K562 (cell line): ENCODE measurements around the gene TXNL4A. TPM values are rescaled to one million over a fixed set of nuclear protein-coding genes. Genes with fewer than 3 reads are reported as not detected.
A peak's percentile ranks its signal among the peaks of the same experiment; 100 is the strongest.

Experiments
- CBX3 ChIP-seq, 2 experiments: IDR thresholded peaks; 1 replicate in 1 of 2; 2 replicates in 1 of 2; pipeline ENCODE4 v1.6.1; 2012; ENCODE audit warnings: inconsistent platforms in 2 of 2, low read length in 2 of 2, borderline replicate concordance in 1 of 2, control low read depth in 1 of 2
- CCNT2 ChIP-seq: IDR thresholded peaks from 2 replicates; pipeline ENCODE4 v1.6.1; 2011; ENCODE audit warnings: borderline replicate concordance, low read depth, mild to moderate bottlenecking, moderate library complexity, mixed read lengths, low read length; ENCODE audit not compliant: insufficient read length; ENCODE audit errors: extremely low read depth
- CEBPB ChIP-seq: fragments of 450-650 bp; IDR thresholded peaks from 2 replicates; pipeline ENCODE4 v1.6.1; 2016; ENCODE audit warnings: missing genetic modification characterization, missing compliant biosample characterization
- DACH1 ChIP-seq: fragments of 450-650 bp; IDR thresholded peaks from 2 replicates; pipeline ENCODE4 v1.6.1; 2018; ENCODE audit not compliant: partially characterized antibody
- ETS2 ChIP-seq: IDR thresholded peaks from 2 replicates; pipeline ENCODE4 v1.6.1; 2016; ENCODE audit warnings: borderline replicate concordance, missing genetic modification characterization, mild to moderate bottlenecking, moderate library complexity, missing compliant biosample characterization; ENCODE audit not compliant: poor library complexity, severe bottlenecking
- FUS ChIP-seq: fragments of 200-400 bp; formaldehyde crosslinking; optimal IDR thresholded peaks from 2 replicates; pipeline ENCODE3; 2017; ENCODE audit warnings: low read depth, low read length
- MAZ ChIP-seq, 2 experiments: fragments of 450-650 bp in 1 of 2; sonication (generic) in 1 of 2; formaldehyde crosslinking; IDR thresholded peaks in 1 of 2; conservative IDR thresholded peaks in 1 of 2; 2 replicates each; pipeline versions ENCODE4 v1.4.0 to v1.5.0; 2020; ENCODE audit warnings: mild to moderate bottlenecking in 1 of 2, missing genetic modification reagents in 1 of 2
- NCOA6 ChIP-seq: fragments of 450-650 bp; IDR thresholded peaks from 2 replicates; pipeline ENCODE4 v1.6.1; 2017; ENCODE audit warnings: mild to moderate bottlenecking
- NFYB ChIP-seq: IDR thresholded peaks from 2 replicates; pipeline ENCODE4 v1.6.1; 2011; ENCODE audit warnings: mild to moderate bottlenecking, moderate library complexity; ENCODE audit not compliant: insufficient read length; ENCODE audit errors: extremely low read depth
- PHF8 ChIP-seq: fragments of 200-600 bp; sonication (generic); IDR thresholded peaks from 2 replicates; pipeline ENCODE4 v1.6.1; 2012; ENCODE audit warnings: mixed run types, mild to moderate bottlenecking, inconsistent platforms, low read length, moderate library complexity, borderline replicate concordance
- RBFOX2 ChIP-seq: fragments of 200-400 bp; formaldehyde crosslinking; IDR thresholded peaks from 2 replicates; pipeline ENCODE4 v1.6.1; 2017; ENCODE audit warnings: low read depth, mild to moderate bottlenecking, low read length, moderate library complexity
- SIN3B ChIP-seq: fragments of 450-650 bp; IDR thresholded peaks from 2 replicates; pipeline ENCODE4 v1.6.1; 2017; ENCODE audit warnings: low read depth, mild to moderate bottlenecking, moderate library complexity
- SRSF9 ChIP-seq: fragments of 200-400 bp; formaldehyde crosslinking; IDR thresholded peaks from 2 replicates; pipeline ENCODE4 v1.6.1; 2017; ENCODE audit warnings: low read depth, low read length, borderline replicate concordance
- TCF7 ChIP-seq: sonication (generic); IDR thresholded peaks from 2 replicates; pipeline ENCODE4 v1.6.1; 2016; ENCODE audit warnings: antibody characterized with exemption, borderline replicate concordance
- THRAP3 ChIP-seq: fragments of 450-650 bp; IDR thresholded peaks from 2 replicates; pipeline ENCODE4 v1.6.1; 2016; ENCODE audit warnings: mild to moderate bottlenecking, inconsistent platforms, borderline replicate concordance
- ZBTB7A ChIP-seq: IDR thresholded peaks from 2 replicates; pipeline ENCODE4 v1.6.1; 2011; ENCODE audit warnings: low read depth, mild to moderate bottlenecking, low read length, moderate library complexity, borderline replicate concordance; ENCODE audit not compliant: control insufficient read depth
- ZNF175 ChIP-seq: fragments of 200-800 bp; sonication (Bioruptor generic); IDR thresholded peaks from 2 replicates; pipeline ENCODE4 v1.6.1; 2016; ENCODE audit warnings: low read depth, mild to moderate bottlenecking, missing genetic modification characterization, missing compliant biosample characterization
- ZNF41 ChIP-seq: fragments of 250-450 bp; sonication (Bioruptor Pico); conservative IDR thresholded peaks from 2 replicates; pipeline ENCODE4 v1.4.0; 2020; ENCODE audit warnings: mild to moderate bottlenecking
- ZNF431 ChIP-seq: sonication (generic); formaldehyde crosslinking; IDR thresholded peaks from 2 replicates; pipeline ENCODE4 v1.8.0; 2022; ENCODE audit warnings: mild to moderate bottlenecking, missing genetic modification reagents
- ZSCAN29 ChIP-seq: fragments of 450-650 bp; IDR thresholded peaks from 2 replicates; pipeline ENCODE4 v1.6.1; 2017
- polyA plus RNA-seq, 8 experiments: library from polyadenylated mRNA; depleted of rRNA in 4 of 8; stranded (reverse) in 5 of 8; unstranded in 3 of 8; fragments of >200 nt; fragmentation: Nextera tagmentation in 2 of 8; fragmentation: Illumina TruSeq in 1 of 8; extraction: Ambion mirVana in 2 of 8; extraction: Trizol in 1 of 8; gene quantifications; 2 replicates each; pipeline versions ENCODE4 v1.2.1 to v1.2.3, GENCODE V29; 2011 to 2014; ENCODE audit warnings: inconsistent platforms in 1 of 8, missing spikeins in 1 of 8
- total RNA-seq, 7 experiments: library from RNA; depleted of rRNA in 6 of 7; stranded (reverse); fragments of >200 nt in 6 of 7; fragmentation: Illumina TruSeq in 2 of 7; extraction: Trizol in 2 of 7; gene quantifications; 2 replicates each; pipeline versions ENCODE4 v1.2.1 to v1.2.3, GENCODE V29; 2011 to 2021; ENCODE audit warnings: low replicate concordance in 1 of 7
- TF ChIP-seq, protein P1 (sequence below): fragments of 200-800 bp; sonication (Bioruptor generic); IDR thresholded peaks from 2 replicates; pipeline ENCODE4 v1.6.1; 2017; ENCODE audit warnings: missing genetic modification characterization, missing compliant biosample characterization
- TF ChIP-seq, protein P2 (sequence below): fragments of 150-350 bp; conservative IDR thresholded peaks from 2 replicates; pipeline ENCODE4 v1.6.1; 2014; ENCODE audit warnings: low read length

The TXNL4A gene
- total and polyA plus RNA-seq, 9 of the 15 experiments (the other 6 are each of a cell fraction or from before 2014, with no cell fraction given), result 27.0 to 132 (median 87.5) TPM

- TF ChIP-seq SIN3B, result no peak; the same call in 1 of the 2 replicates
- no peak for TF ChIP-seq ETS2
- TF ChIP-seq ZNF41 (CRISPR knock-in tag), result no peak
- TF ChIP-seq, protein P1, sequence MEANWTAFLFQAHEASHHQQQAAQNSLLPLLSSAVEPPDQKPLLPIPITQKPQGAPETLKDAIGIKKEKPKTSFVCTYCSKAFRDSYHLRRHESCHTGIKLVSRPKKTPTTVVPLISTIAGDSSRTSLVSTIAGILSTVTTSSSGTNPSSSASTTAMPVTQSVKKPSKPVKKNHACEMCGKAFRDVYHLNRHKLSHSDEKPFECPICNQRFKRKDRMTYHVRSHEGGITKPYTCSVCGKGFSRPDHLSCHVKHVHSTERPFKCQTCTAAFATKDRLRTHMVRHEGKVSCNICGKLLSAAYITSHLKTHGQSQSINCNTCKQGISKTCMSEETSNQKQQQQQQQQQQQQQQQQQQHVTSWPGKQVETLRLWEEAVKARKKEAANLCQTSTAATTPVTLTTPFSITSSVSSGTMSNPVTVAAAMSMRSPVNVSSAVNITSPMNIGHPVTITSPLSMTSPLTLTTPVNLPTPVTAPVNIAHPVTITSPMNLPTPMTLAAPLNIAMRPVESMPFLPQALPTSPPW (CRISPR knock-in tag), result peak; percentile 84
- TF ChIP-seq NCOA6, result no peak
- TF ChIP-seq ZBTB7A, result peak; percentile 52; the same call in 1 of the 2 replicates
- TF ChIP-seq MAZ (CRISPR knock-in tag; conservative IDR thresholded peaks at IDR 0.05 in 1 of 2, IDR thresholded peaks at IDR 0.05 in 1 of 2), result peak; percentile 57 to 83
- TF ChIP-seq PHF8, result peak; percentile 32; the same call in 1 of the 2 replicates
- TF ChIP-seq NFYB, result no peak
- TF ChIP-seq ZNF431 (CRISPR knock-in tag), result no peak
- no peak for TF ChIP-seq DACH1
- TF ChIP-seq ZNF175 (CRISPR knock-in tag), result no peak
- no peak for TF ChIP-seq CBX3 (IDR thresholded peaks at IDR 0.05; ENCODE audit: borderline replicate concordance in 1 of 2, low read length in 2 of 2)
- TF ChIP-seq ZSCAN29, result no peak
- TF ChIP-seq CEBPB (tag), result no peak
- TF ChIP-seq CCNT2, result peak; percentile 60
- peak; percentile 61 for TF ChIP-seq RBFOX2
- no peak for TF ChIP-seq FUS
- TF ChIP-seq, protein P2, sequence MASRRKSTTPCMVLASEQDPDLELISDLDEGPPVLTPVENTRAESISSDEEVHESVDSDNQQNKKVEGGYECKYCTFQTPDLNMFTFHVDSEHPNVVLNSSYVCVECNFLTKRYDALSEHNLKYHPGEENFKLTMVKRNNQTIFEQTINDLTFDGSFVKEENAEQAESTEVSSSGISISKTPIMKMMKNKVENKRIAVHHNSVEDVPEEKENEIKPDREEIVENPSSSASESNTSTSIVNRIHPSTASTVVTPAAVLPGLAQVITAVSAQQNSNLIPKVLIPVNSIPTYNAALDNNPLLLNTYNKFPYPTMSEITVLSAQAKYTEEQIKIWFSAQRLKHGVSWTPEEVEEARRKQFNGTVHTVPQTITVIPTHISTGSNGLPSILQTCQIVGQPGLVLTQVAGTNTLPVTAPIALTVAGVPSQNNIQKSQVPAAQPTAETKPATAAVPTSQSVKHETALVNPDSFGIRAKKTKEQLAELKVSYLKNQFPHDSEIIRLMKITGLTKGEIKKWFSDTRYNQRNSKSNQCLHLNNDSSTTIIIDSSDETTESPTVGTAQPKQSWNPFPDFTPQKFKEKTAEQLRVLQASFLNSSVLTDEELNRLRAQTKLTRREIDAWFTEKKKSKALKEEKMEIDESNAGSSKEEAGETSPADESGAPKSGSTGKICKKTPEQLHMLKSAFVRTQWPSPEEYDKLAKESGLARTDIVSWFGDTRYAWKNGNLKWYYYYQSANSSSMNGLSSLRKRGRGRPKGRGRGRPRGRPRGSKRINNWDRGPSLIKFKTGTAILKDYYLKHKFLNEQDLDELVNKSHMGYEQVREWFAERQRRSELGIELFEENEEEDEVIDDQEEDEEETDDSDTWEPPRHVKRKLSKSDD, result no peak
- TF ChIP-seq SRSF9, result no peak
- no peak for TF ChIP-seq THRAP3
- no peak for TF ChIP-seq TCF7
Observed at GRCh38 chr18:79951545-79952455, 36.6 kb downstream of the TXNL4A start, which contains the start of gene SLC66A2 (continued).
